Measurements from ENCODE around the gene NFIX.
A peak's percentile ranks its signal among the peaks of the same experiment; 100 is the strongest.

DNA sequence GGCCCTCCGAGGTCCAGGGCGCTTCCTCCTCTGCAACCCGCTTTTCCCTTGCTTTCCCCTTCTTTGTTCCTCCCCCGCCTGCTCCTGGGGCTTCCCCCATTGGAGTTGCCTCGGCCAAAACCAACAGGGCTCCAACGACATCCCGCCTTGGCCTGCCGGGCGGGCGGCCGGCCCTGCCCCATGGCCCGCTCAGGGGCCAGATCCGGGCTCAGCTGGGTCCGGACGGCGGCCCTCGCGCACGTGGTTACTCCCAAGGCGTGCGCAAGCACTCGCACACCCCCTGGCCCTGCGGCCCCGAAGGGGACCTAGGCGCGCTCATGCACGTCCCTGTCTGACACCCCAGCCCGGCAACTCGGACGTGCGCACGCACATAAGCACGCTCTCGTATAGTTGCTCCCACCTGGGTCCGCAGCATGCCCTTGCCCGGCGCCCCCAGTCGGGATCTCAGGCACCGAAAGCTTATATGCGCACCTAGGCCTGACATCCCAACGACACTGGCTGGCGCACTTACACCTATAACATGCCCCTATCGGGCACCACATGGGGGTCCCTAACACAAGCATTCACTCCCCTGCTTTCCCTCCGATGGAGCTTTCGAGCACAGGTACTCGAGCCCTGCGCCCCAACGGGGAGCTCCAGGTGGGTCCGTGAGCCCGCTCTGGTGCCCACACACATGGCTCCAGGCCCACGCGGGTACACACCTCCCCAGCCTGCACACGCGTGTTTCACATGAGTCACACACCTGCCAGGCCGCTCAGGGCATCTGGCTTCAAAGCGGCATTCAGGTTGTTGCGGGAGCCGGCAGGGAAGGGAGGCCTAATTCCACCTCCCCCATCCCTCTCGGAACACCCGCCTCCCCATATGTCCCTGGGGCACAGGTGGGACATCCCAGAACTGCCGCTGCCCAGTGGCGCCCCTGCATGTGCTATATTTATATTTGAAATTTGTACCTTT lies 15.0 kb downstream of the NFIX start:
- TF ChIP-seq, protein P1, sequence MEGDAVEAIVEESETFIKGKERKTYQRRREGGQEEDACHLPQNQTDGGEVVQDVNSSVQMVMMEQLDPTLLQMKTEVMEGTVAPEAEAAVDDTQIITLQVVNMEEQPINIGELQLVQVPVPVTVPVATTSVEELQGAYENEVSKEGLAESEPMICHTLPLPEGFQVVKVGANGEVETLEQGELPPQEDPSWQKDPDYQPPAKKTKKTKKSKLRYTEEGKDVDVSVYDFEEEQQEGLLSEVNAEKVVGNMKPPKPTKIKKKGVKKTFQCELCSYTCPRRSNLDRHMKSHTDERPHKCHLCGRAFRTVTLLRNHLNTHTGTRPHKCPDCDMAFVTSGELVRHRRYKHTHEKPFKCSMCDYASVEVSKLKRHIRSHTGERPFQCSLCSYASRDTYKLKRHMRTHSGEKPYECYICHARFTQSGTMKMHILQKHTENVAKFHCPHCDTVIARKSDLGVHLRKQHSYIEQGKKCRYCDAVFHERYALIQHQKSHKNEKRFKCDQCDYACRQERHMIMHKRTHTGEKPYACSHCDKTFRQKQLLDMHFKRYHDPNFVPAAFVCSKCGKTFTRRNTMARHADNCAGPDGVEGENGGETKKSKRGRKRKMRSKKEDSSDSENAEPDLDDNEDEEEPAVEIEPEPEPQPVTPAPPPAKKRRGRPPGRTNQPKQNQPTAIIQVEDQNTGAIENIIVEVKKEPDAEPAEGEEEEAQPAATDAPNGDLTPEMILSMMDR (IDR thresholded peaks at IDR 0.05), result no peak
- TF ChIP-seq POLR2A (IDR thresholded peaks at IDR 0.05), result no peak
- peak in 1 of 3 donors; percentile 17 for TF ChIP-seq POLR2AphosphoS5 (IDR thresholded peaks at IDR 0.05)
